Globus pallidus (tissue), 1 donor: ENCODE measurements around the gene PARD6A.

Experiments
- DNase-seq: peaks from one replicate; pipeline ENCODE4 v3.0.0-alpha.2; 2015; ENCODE audit warnings: low spot score

The PARD6A gene

GRCh38 chr16:67653789-67654402, 6.9 kb upstream of the PARD6A start:
- DNase-seq = no peak

GRCh38 chr16:67654403-67654911, 6.3 kb upstream of the PARD6A start:
- no peak for DNase-seq

GRCh38 chr16:67655363-67655762, 5.4 kb upstream of the PARD6A start:
- DNase-seq = no peak

GRCh38 chr16:67656344-67657016, 4.3 kb upstream of the PARD6A start:
- no peak for DNase-seq

- DNase-seq = no peak
Observed at GRCh38 chr16:67657017-67657608, 3.6 kb upstream of the PARD6A start.

- no peak for DNase-seq
Observed at GRCh38 chr16:67657751-67658518, 2.8 kb upstream of the PARD6A start.

- DNase-seq = no peak
Observed at GRCh38 chr16:67658849-67659674, 1.7 kb upstream of the PARD6A start.

GRCh38 chr16:67659675-67660563, 841 bp upstream of the PARD6A start, which contains the start of gene ACD:
Gene ACD, minus strand, starts transcription at chr16:67660260. Its CDS starts 40 bp downstream, at chr16:67660220.
- DNase-seq = peak; percentile 93

GRCh38 chr16:67661101-67661761, 471 bp downstream of the PARD6A start:
- no peak for DNase-seq

- DNase-seq = no peak
Observed at GRCh38 chr16:67661886-67662652, 1.3 kb downstream of the PARD6A start.

GRCh38 chr16:67662653-67663010, 1.9 kb downstream of the PARD6A start:
- no peak for DNase-seq

- no peak for DNase-seq
Observed at GRCh38 chr16:67663151-67663876, 2.6 kb downstream of the PARD6A start.

- no peak for DNase-seq
Observed at GRCh38 chr16:67663877-67664222, 3.1 kb downstream of the PARD6A start.

GRCh38 chr16:67664258-67664657, 3.5 kb downstream of the PARD6A start:
- no peak for DNase-seq

- no peak for DNase-seq
Observed at GRCh38 chr16:67664871-67665270, 4.1 kb downstream of the PARD6A start.

GRCh38 chr16:67665598-67665997, 4.8 kb downstream of the PARD6A start:
- no peak for DNase-seq

- DNase-seq = no peak
Observed at GRCh38 chr16:67666032-67666551, 5.3 kb downstream of the PARD6A start.
